IMR-90 (cell line): Measurements from ENCODE around the gene SLC26A6. TPM values are rescaled to one million over a fixed set of nuclear protein-coding genes. Genes with fewer than 3 reads are reported as not detected.

ENCODE experiments used
- ATAC-seq: fragments of 200-7000 bp; cut with Tn5 transposase; 2 replicates; pipeline ENCODE4 v1.9.1; 2020; ENCODE audit warnings: low read depth, mild to moderate bottlenecking, moderate library complexity
- BruUV-seq: library from RNA; stranded (reverse); fragments of 400-500 nt; replicated peaks from 2 replicates; lab custom pipeline; 2021; lab: Mats Ljungman, UMichigan
- CTCF ChIA-PET: fragments of 300-600 bp; formaldehyde crosslinking; extraction: SDS; loops from one replicate; lab custom pipeline; 2021; ENCODE audit warnings: antibody characterized with exemption; lab: Yijun Ruan, JAX
- POLR2A ChIA-PET: fragments of 300-600 bp; sonication (Branson Sonifier 250); formaldehyde crosslinking; loops from one replicate; lab custom pipeline; 2022; ENCODE audit warnings: antibody characterized with exemption; ENCODE audit not compliant: unreplicated experiment; lab: Charles Lee
- DNase-seq: peaks from one replicate; pipeline ENCODE4 v3.0.0; 2013
- H2AFZ ChIP-seq: replicated peaks from 2 replicates; pipeline ENCODE3; 2013; ENCODE audit warnings: low read length, mild to moderate bottlenecking; ENCODE audit not compliant: poor library complexity
- H2AK5ac ChIP-seq: 2 replicates; pipeline ENCODE4 v1.6.1; 2013; ENCODE audit warnings: low read depth, low read length, inconsistent platforms
- H2AK9ac ChIP-seq: replicated peaks from 2 replicates; pipeline ENCODE3; 2013; ENCODE audit warnings: mild to moderate bottlenecking, low read depth, low read length, moderate library complexity; ENCODE audit not compliant: poor library complexity
- H2BK120ac ChIP-seq: 2 replicates; pipeline ENCODE4 v1.6.1; 2013; ENCODE audit warnings: low read depth, low read length, inconsistent platforms
- H2BK15ac ChIP-seq: 3 replicates; pipeline ENCODE4 v1.6.1; 2013; ENCODE audit warnings: low read depth, low read length, inconsistent platforms
- H2BK20ac ChIP-seq: 2 replicates; pipeline ENCODE4 v1.6.1; 2013; ENCODE audit warnings: low read depth, mild to moderate bottlenecking, inconsistent platforms, low read length, moderate library complexity
- H2BK5ac ChIP-seq: 2 replicates; pipeline ENCODE4 v1.6.1; 2013; ENCODE audit warnings: mild to moderate bottlenecking, low read depth, low read length, inconsistent platforms; ENCODE audit not compliant: poor library complexity, severe bottlenecking
- H3K14ac ChIP-seq: replicated peaks from 2 replicates; pipeline ENCODE4 v1.6.1; 2013; ENCODE audit warnings: low read depth, low read length, inconsistent platforms
- H3K18ac ChIP-seq: 2 replicates; pipeline ENCODE4 v1.6.1; 2013; ENCODE audit warnings: low read depth, low read length, control low read depth
- H3K23ac ChIP-seq: 2 replicates; pipeline ENCODE4 v1.6.1; 2013; ENCODE audit warnings: low read depth, low read length, inconsistent platforms
- H3K27ac ChIP-seq: 2 replicates; pipeline ENCODE4 v1.5.1; 2013; ENCODE audit warnings: mild to moderate bottlenecking, control low read depth, low read length; ENCODE audit not compliant: insufficient read depth
- H3K27me3 ChIP-seq: 2 replicates; pipeline ENCODE4 v1.6.1; 2013; ENCODE audit warnings: low read length; ENCODE audit not compliant: control insufficient read depth, insufficient read depth
- H3K36me3 ChIP-seq: 2 replicates; pipeline ENCODE4 v1.6.1; 2013; ENCODE audit warnings: low read length, mixed read lengths; ENCODE audit not compliant: control insufficient read depth, insufficient read depth
- H3K4ac ChIP-seq: 2 replicates; pipeline ENCODE4 v1.6.1; 2013; ENCODE audit warnings: low read depth, low read length, inconsistent platforms
- H3K4me1 ChIP-seq: 2 replicates; pipeline ENCODE4 v1.6.1; 2013; ENCODE audit warnings: low read length, mixed read lengths; ENCODE audit not compliant: control insufficient read depth, insufficient read depth
- H3K4me2 ChIP-seq: 2 replicates; pipeline ENCODE4 v1.6.1; 2013; ENCODE audit warnings: low read depth, mild to moderate bottlenecking, control low read depth, low read length, moderate library complexity
- H3K4me3 ChIP-seq: 2 replicates; pipeline ENCODE4 v1.5.1; 2013; ENCODE audit warnings: low read depth, mild to moderate bottlenecking, control low read depth, low read length, moderate library complexity; ENCODE audit not compliant: insufficient read depth
- H3K56ac ChIP-seq: 2 replicates; pipeline ENCODE4 v1.6.1; 2013; ENCODE audit warnings: low read length, inconsistent platforms; ENCODE audit not compliant: insufficient read depth; ENCODE audit errors: extremely low read depth
- H3K79me1 ChIP-seq, 2 experiments: 2 replicates each; pipeline ENCODE4 v1.6.1; 2013; ENCODE audit warnings: low read length in 2 of 2, inconsistent platforms in 1 of 2, low read depth in 1 of 2
- H3K9ac ChIP-seq: 2 replicates; pipeline ENCODE4 v1.6.1; 2013; ENCODE audit warnings: low read depth, low read length, control low read depth
- H3K9me1 ChIP-seq: 2 replicates; pipeline ENCODE4 v1.6.1; 2013; ENCODE audit warnings: low read length, inconsistent platforms; ENCODE audit not compliant: insufficient read depth
- H3K9me3 ChIP-seq: 2 replicates; pipeline ENCODE4 v1.6.1; 2013; ENCODE audit warnings: low read length; ENCODE audit not compliant: control insufficient read depth, insufficient read depth
- H4K20me1 ChIP-seq: 2 replicates; pipeline ENCODE4 v1.6.1; 2013; ENCODE audit warnings: low read length, inconsistent platforms; ENCODE audit not compliant: insufficient read depth
- H4K5ac ChIP-seq: 2 replicates; pipeline ENCODE4 v1.6.1; 2013; ENCODE audit warnings: mild to moderate bottlenecking, low read depth, low read length, control low read depth
- H4K8ac ChIP-seq, 2 experiments: 2 replicates each; pipeline ENCODE4 v1.6.1; 2013; ENCODE audit warnings: low read depth in 2 of 2, low read length in 2 of 2, control low read depth in 1 of 2, inconsistent platforms in 1 of 2
- H4K91ac ChIP-seq: 2 replicates; pipeline ENCODE4 v1.6.1; 2013; ENCODE audit warnings: low read depth, low read length, inconsistent platforms; ENCODE audit not compliant: insufficient read depth
- BHLHE40 ChIP-seq: fragments of 150-350 bp; IDR thresholded peaks from 2 replicates; pipeline ENCODE4 v1.6.1; 2016; ENCODE audit warnings: mild to moderate bottlenecking, low read depth, low read length
- MAFK ChIP-seq: IDR thresholded peaks from 2 replicates; pipeline ENCODE4 v1.6.1; 2012; ENCODE audit warnings: low read depth, low read length, improper control_type of control experiment
- MXI1 ChIP-seq: IDR thresholded peaks from 2 replicates; pipeline ENCODE4 v1.6.1; 2012; ENCODE audit warnings: low read depth, mild to moderate bottlenecking, low read length, moderate library complexity, borderline replicate concordance
- NFE2L2 ChIP-seq: fragments of 150-350 bp; IDR thresholded peaks from 2 replicates; pipeline ENCODE4 v1.6.1; 2016; ENCODE audit warnings: low read depth, mild to moderate bottlenecking, low read length
- POLR2A ChIP-seq: IDR thresholded peaks from 2 replicates; pipeline ENCODE4 v1.6.1; 2012; ENCODE audit warnings: mild to moderate bottlenecking, low read depth, low read length
- WGBS, 2 experiments: methylation state at CpG; one replicate each; pipeline versions ENCODE4 v1.1.5 to v1.1.7; 2013; ENCODE audit warnings: missing lambda C conversion rate in 2 of 2; ENCODE audit not compliant: insufficient read length in 1 of 2; ENCODE audit errors: extremely low coverage in 2 of 2; 5-methylcytosine and 5-hydroxymethylcytosine counted together
- dilution Hi-C: fragments of 300-500 bp; cut with HindIII; formaldehyde crosslinking; loops from one replicate; pipeline ENCODE4 v1.14.3; 2018; ENCODE audit warnings: low sequenced_read_pairs; ENCODE audit not compliant: unreplicated experiment
- in situ Hi-C: fragments of 300-500 bp; cut with MboI; formaldehyde crosslinking; loops from 3 replicates; pipeline ENCODE4 v1.14.3; 2019; ENCODE audit warnings: low sequenced_read_pairs, inconsistent platforms, mixed read lengths
- intact Hi-C: fragments of 100-400 bp; cut with micrococcal nuclease; formaldehyde crosslinking; loops from 2 replicates; pipeline ENCODE4 v1.10.0; 2022
- polyA plus RNA-seq, 3 experiments: library from polyadenylated mRNA; depleted of rRNA; stranded (reverse); fragments of >200 nt; gene quantifications; 2 replicates each; pipeline ENCODE4 v1.2.3, GENCODE V29; 2012; ENCODE audit warnings: low replicate concordance in 1 of 3
- total RNA-seq: library from RNA; depleted of rRNA; stranded (reverse); fragments of >200 nt; gene quantifications from 2 replicates; pipeline ENCODE4 v1.2.3, GENCODE V29; 2012
- TF ChIP-seq, protein P1 (sequence below): conservative IDR thresholded peaks from 2 replicates; pipeline ENCODE4 v1.5.1; 2012; ENCODE audit warnings: mild to moderate bottlenecking, low read depth, low read length, improper control_type of control experiment

The SLC26A6 gene
- total and polyA plus RNA-seq, 2 of the 4 experiments (the other 2 are of a cell fraction), result 11.8 to 34.3 TPM

DNA sequence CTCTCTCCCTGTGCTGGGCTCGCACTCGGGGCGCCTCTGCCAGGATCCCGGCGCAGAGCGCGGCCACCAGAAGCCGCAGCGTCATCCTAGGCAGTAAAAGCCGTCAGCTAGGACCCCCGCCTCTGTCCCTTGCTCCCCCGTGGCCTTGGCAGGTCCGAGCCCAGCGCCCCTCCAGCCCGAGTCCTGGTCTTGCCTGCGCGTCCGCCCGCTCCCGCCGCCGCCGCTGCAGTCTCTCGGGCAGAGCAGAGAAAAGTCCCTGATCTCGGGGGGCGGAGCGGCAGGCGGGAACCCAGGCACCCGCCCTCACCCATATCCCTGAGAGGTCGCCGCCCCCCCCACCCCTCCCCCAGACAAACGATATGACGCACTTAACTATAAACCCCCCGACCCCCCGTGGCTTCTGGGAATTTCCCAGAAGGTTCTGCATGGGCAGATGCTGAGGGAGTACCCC is 40.2 kb downstream of the SLC26A6 start, which contains the start of gene COL7A1:
Gene COL7A1 (minus strand): TSS at position 255 of the 451 bp plus-strand sequence. CDS start 170 bp downstream, at position 85.
- Histone ChIP-seq H4K5ac (peak within 1 kb of the TSS; percentile 81), H2AK5ac (peak within 1 kb of the TSS; percentile 100), H3K4ac (peak within 1 kb of the TSS; percentile 99), H2AK9ac (peak within 1 kb of the TSS; percentile 98), H3K18ac (peak within 1 kb of the TSS; percentile 77), H2AFZ (peak within 1 kb of the TSS; percentile 87), H2BK20ac (peak within 1 kb of the TSS; percentile 99), H3K27me3 (no peaks in the 10 kb centered on the region), H4K91ac (peak within 1 kb of the TSS; percentile 98), H3K9ac (peak within 1 kb of the TSS; percentile 83), H3K4me3 (peak within 1 kb of the TSS; percentile 52), H2BK120ac (peak within 1 kb of the TSS; percentile 85), H3K56ac (peak within 1 kb of the TSS; percentile 71), H3K9me3 (no peaks in the 10 kb centered on the region), H4K20me1 (peaks cover 17% of the 10 kb centered on the region), H2BK5ac (peak within 1 kb of the TSS; percentile 97), H3K14ac (peak within 1 kb of the TSS; percentile 89), H3K9me1 (peaks cover 67% of the 10 kb centered on the region), H2BK15ac (peak within 1 kb of the TSS; percentile 97), H3K36me3 (peaks cover 43% of the 10 kb centered on the region), H3K27ac (peak within 1 kb of the TSS; percentile 94), H4K8ac (peak within 1 kb of the TSS; percentile 85 to 92), H3K79me1 (peaks cover 34 to 82% of the 10 kb centered on the region in 2 experiments), H3K23ac (peak within 1 kb of the TSS; percentile 89), H3K4me2 (peak within 1 kb of the TSS; percentile 73), H3K4me1 (peaks cover 54% of the 10 kb centered on the region)
- dilution Hi-C loops (no loop called here), in situ Hi-C loops (no loop called here), intact Hi-C loops (no loop called here)
- peak; percentile 6 for ATAC-seq
- no peak for DNase-seq
- POLR2A ChIA-PET, result interaction anchor here (0.5 kb wide), 1 partner anchor 16 kb away, joined by 12 read pairs; no protein-coding TSS in a partner anchor
- TF ChIP-seq, protein P1, sequence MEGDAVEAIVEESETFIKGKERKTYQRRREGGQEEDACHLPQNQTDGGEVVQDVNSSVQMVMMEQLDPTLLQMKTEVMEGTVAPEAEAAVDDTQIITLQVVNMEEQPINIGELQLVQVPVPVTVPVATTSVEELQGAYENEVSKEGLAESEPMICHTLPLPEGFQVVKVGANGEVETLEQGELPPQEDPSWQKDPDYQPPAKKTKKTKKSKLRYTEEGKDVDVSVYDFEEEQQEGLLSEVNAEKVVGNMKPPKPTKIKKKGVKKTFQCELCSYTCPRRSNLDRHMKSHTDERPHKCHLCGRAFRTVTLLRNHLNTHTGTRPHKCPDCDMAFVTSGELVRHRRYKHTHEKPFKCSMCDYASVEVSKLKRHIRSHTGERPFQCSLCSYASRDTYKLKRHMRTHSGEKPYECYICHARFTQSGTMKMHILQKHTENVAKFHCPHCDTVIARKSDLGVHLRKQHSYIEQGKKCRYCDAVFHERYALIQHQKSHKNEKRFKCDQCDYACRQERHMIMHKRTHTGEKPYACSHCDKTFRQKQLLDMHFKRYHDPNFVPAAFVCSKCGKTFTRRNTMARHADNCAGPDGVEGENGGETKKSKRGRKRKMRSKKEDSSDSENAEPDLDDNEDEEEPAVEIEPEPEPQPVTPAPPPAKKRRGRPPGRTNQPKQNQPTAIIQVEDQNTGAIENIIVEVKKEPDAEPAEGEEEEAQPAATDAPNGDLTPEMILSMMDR, result no peak
- TF ChIP-seq BHLHE40 (no peak), POLR2A (peak; percentile 36; the same call in 1 of the 2 replicates), MXI1 (no peak), MAFK (no peak), NFE2L2 (no peak)
- CTCF ChIA-PET, result no interaction called here
- no TSS peak for BruUV-seq
- WGBS, 2 experiments, result 5% methylated on average over 10 of the region's 35 CpGs; no CpG with 5 or more reads in 1 of the 2 experiments
